ENCODE measurements around the gene COMT.

Gene COMT

DNA sequence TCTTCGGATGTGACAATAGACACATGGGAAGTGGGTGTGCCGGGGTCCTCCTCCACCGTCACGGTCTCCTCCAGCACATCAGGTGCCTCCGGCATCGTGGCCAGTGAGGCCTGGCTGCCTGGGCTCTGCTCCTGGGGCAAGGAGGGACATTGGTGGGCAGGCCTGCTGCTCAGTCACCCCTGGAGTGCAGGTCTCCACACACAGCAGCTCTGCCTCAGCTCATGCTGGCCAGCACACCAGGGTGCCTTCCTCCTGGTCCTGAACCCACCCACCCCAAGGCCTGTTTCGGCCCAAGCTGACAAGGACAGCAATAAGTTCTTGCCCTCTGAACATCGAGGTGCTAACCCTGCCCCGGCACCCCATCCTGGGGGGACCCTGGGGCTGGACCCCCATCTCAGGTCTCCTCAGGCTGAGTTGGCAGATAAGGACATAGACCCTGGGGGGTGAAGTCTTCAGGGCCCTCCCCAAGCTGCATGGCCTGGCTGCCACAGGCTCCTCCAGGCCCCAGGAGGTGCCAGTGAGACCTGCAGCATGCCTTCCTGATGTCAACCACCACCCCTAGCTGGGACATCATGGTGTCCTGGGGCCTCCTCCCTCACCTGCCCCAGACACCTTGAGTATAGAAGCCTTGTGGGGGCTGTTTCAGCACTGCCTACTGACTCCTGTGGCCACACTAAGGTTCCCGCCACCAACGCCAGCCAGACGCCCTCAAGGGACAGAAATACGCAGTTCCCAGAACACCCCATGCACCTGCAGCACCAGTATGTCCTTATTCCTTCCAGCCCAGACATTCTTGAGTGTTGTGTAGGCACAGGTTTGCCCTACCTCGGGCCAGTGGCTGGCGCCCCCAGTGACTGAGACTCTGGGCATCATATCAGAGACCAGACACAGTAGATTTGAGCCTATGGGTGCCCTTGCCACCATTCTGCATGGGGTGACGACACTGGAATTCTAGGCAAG lies 40.7 kb downstream of the COMT start:
- no peak overlapping the region for H2BK5ac ChIP-seq (ENCODE audit: low read depth, low read length, poor library complexity)
- H3K27me3 ChIP-seq (ENCODE audit: insufficient read depth, low read length) = no peaks in the 10 kb centered on the region
- no peak overlapping the region for H4K12ac ChIP-seq (ENCODE audit: low read depth, low read length)
- H4K8ac ChIP-seq (ENCODE audit: low read depth, low read length) = no peak overlapping the region
- H2AFZ ChIP-seq (ENCODE audit: insufficient read depth, low read length, poor library complexity) = no peak overlapping the region
- no peak overlapping the region for H2BK12ac ChIP-seq (ENCODE audit: low read length)
- no peak for DNase-seq
- peaks cover 13 to 14% of the 10 kb centered on the region in 2 experiments for H3K4me1 ChIP-seq (ENCODE audit: control insufficient read depth in 1 of 2, insufficient read depth in 2 of 2, low read length in 2 of 2)
- no peak overlapping the region for H4K91ac ChIP-seq (ENCODE audit: low read depth, low read length)
- H3K4ac ChIP-seq (ENCODE audit: low read depth, low read length) = no peak overlapping the region
- H3K79me2 ChIP-seq (ENCODE audit: control insufficient read depth, insufficient read depth, low read length, poor library complexity) = peaks cover 2% of the 10 kb centered on the region
- H3K9me3 ChIP-seq (ENCODE audit: insufficient read depth, low read depth, low read length) = peaks cover 2% of the 10 kb centered on the region
- no peaks in the 10 kb centered on the region for H3K79me1 ChIP-seq (ENCODE audit: low read length)
- H3K14ac ChIP-seq (ENCODE audit: low read length) = no peak overlapping the region
- H2BK120ac ChIP-seq (ENCODE audit: insufficient read depth, low read length, poor library complexity) = no peak overlapping the region
- H3K36me3 ChIP-seq (ENCODE audit: control insufficient read depth in 1 of 2, insufficient read depth in 2 of 2, low read length in 2 of 2) = peaks cover 4 to 10% of the 10 kb centered on the region in 2 experiments
- H3K18ac ChIP-seq (ENCODE audit: low read length) = no peak overlapping the region
- no peak overlapping the region for H3K4me3 ChIP-seq (ENCODE audit: low read depth, low read length)
- H3K23ac ChIP-seq (ENCODE audit: low read length) = no peak overlapping the region
- no peak overlapping the region for H3K27ac ChIP-seq (ENCODE audit: low read depth, low read length)
- H3K4me2 ChIP-seq (ENCODE audit: low read length) = no peak overlapping the region
- no CpG with 5 or more reads among the region's 16 CpGs for WGBS (ENCODE audit: extremely low coverage, insufficient coverage, insufficient read length)
- H2AK5ac ChIP-seq (ENCODE audit: low read length) = no peak overlapping the region
- H3K9ac ChIP-seq (ENCODE audit: low read length) = no peak overlapping the region

DNA sequence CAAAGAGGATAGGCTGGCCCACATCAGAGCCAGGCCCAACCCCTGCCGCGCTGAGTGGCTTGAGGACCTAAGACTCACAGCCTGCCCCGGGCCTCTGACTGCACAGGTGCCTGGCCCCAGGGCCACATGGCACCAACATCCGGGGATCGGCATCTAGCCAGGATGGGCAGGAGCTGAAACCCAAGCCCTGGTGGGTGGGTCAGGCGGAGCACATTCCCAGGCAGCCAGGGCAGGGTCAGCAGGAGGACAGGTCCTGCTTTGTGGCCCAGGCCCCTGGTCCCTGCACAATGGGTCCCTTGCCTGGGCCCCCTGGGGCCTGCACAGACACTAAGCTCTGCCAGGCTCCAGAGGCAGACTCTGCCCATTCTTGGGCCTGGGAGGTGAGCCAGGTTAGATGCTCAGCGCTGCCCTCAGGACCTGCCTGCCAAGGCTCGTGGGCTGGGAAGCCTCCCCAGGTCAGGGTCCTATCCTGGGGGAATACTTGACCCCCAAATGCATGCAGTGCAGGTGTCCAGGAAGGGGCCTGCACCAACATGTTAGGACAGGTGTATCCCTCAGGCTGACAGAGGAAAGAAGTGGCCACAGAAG lies 41.5 kb downstream of the COMT start:
- WGBS (ENCODE audit: extremely low coverage, insufficient coverage, insufficient read length) = no CpG with 5 or more reads among the region's 8 CpGs

DNA sequence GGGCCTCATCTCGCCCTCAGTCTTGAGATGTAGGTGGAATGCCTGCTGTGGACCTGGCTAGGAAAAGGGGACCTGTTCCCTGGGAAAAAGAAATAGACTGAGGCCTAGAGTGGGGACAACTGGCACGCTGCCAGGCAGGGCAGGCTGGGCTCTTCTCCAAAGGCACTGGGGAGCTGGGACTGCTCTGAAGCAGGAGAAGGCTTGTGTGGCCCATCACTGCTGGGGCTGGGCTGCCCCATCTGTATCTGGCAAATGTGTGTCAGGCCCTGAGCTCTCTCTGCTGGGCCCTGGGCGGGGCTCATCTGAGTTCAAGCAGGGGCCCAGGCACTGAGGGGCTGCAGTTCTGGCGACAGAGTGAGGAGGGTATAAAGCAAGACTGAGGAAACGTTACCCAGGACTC lies 42.2 kb downstream of the COMT start:
- no peak overlapping the region for H3K9ac ChIP-seq (ENCODE audit: low read length)
- no peak overlapping the region for H4K12ac ChIP-seq (ENCODE audit: low read depth, low read length)
- H3K9me3 ChIP-seq (ENCODE audit: insufficient read depth, low read depth, low read length) = no peaks in the 10 kb centered on the region
- no peak overlapping the region for H3K4ac ChIP-seq (ENCODE audit: low read depth, low read length)
- H3K79me2 ChIP-seq (ENCODE audit: control insufficient read depth, insufficient read depth, low read length, poor library complexity) = peaks cover 2% of the 10 kb centered on the region
- peak overlapping the region; percentile 3 for H2BK120ac ChIP-seq (ENCODE audit: insufficient read depth, low read length, poor library complexity)
- no peak overlapping the region for H3K27ac ChIP-seq (ENCODE audit: low read depth, low read length)
- H3K23ac ChIP-seq (ENCODE audit: low read length) = no peak overlapping the region
- H3K18ac ChIP-seq (ENCODE audit: low read length) = peak overlapping the region; percentile 19
- peak overlapping the region; percentile 19 for H2AK5ac ChIP-seq (ENCODE audit: low read length)
- no peak overlapping the region for H2AFZ ChIP-seq (ENCODE audit: insufficient read depth, low read length, poor library complexity)
- no peak for DNase-seq
- no peak overlapping the region for H2BK12ac ChIP-seq (ENCODE audit: low read length)
- WGBS (ENCODE audit: extremely low coverage, insufficient coverage, insufficient read length) = no CpG with 5 or more reads among the region's 5 CpGs
- H3K14ac ChIP-seq (ENCODE audit: low read length) = no peak overlapping the region
- H3K4me2 ChIP-seq (ENCODE audit: low read length) = no peak overlapping the region
- no peak overlapping the region for H4K91ac ChIP-seq (ENCODE audit: low read depth, low read length)
- no peaks in the 10 kb centered on the region for H3K79me1 ChIP-seq (ENCODE audit: low read length)
- peaks cover 4 to 7% of the 10 kb centered on the region in 2 experiments for H3K36me3 ChIP-seq (ENCODE audit: control insufficient read depth in 1 of 2, insufficient read depth in 2 of 2, low read length in 2 of 2)
- H3K4me1 ChIP-seq (ENCODE audit: control insufficient read depth in 1 of 2, insufficient read depth in 2 of 2, low read length in 2 of 2) = peaks cover 13 to 14% of the 10 kb centered on the region in 2 experiments
- H3K4me3 ChIP-seq (ENCODE audit: low read depth, low read length) = no peak overlapping the region
- no peaks in the 10 kb centered on the region for H3K27me3 ChIP-seq (ENCODE audit: insufficient read depth, low read length)
- no peak overlapping the region for H4K8ac ChIP-seq (ENCODE audit: low read depth, low read length)
- no peak overlapping the region for H2BK5ac ChIP-seq (ENCODE audit: low read depth, low read length, poor library complexity)

More for the DNA sequence above, 41.5 kb downstream of the COMT start:
- Histone ChIP-seq H3K18ac (ENCODE audit: low read length) (no peak overlapping the region), H4K12ac (ENCODE audit: low read depth, low read length) (no peak overlapping the region), H3K27ac (ENCODE audit: low read depth, low read length) (no peak overlapping the region), H3K27me3 (ENCODE audit: insufficient read depth, low read length) (no peaks in the 10 kb centered on the region), H2BK120ac (ENCODE audit: insufficient read depth, low read length, poor library complexity) (no peak overlapping the region), H4K91ac (ENCODE audit: low read depth, low read length) (no peak overlapping the region), H3K79me1 (ENCODE audit: low read length) (no peaks in the 10 kb centered on the region), H3K4me1 (ENCODE audit: control insufficient read depth in 1 of 2, insufficient read depth in 2 of 2, low read length in 2 of 2) (peaks cover 13 to 14% of the 10 kb centered on the region in 2 experiments), H2AK5ac (ENCODE audit: low read length) (no peak overlapping the region), H3K4me2 (ENCODE audit: low read length) (no peak overlapping the region), H2BK12ac (ENCODE audit: low read length) (no peak overlapping the region), H3K79me2 (ENCODE audit: control insufficient read depth, insufficient read depth, low read length, poor library complexity) (peaks cover 2% of the 10 kb centered on the region), H3K23ac (ENCODE audit: low read length) (no peak overlapping the region), H2AFZ (ENCODE audit: insufficient read depth, low read length, poor library complexity) (no peak overlapping the region), H3K36me3 (ENCODE audit: control insufficient read depth in 1 of 2, insufficient read depth in 2 of 2, low read length in 2 of 2) (peaks cover 4 to 10% of the 10 kb centered on the region in 2 experiments), H2BK5ac (ENCODE audit: low read depth, low read length, poor library complexity) (no peak overlapping the region), H3K4me3 (ENCODE audit: low read depth, low read length) (no peak overlapping the region), H3K9me3 (ENCODE audit: insufficient read depth, low read depth, low read length) (no peaks in the 10 kb centered on the region), H3K14ac (ENCODE audit: low read length) (no peak overlapping the region), H4K8ac (ENCODE audit: low read depth, low read length) (no peak overlapping the region), H3K9ac (ENCODE audit: low read length) (no peak overlapping the region), H3K4ac (ENCODE audit: low read depth, low read length) (no peak overlapping the region)
- DNase-seq = no peak

DNA sequence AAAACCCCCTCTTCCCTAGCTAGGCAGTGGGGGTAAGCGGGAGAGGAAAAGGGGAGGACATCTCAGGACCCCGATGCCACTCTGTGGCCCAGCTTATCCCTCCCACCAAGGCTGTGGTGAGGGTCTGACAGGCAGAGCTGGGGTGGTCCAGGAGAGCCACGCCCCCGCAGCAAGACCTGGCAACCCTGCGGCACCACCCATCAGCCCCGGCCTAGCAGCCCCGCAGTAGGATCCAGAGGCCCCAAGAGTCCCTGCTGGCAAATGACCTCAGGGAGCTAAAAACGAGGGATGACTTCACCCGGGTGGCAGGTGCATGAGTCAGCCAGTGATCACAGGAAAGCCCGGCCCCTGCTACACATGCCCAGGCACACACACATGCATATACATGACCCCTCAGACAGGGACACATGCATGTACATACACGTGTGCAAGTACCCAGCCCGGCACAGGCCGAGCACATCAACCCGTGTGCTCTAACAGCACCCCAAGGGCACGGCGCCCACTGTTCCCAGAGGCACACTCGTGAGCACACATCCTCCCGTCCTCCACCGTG lies 42.7 kb downstream of the COMT start:
- Histone ChIP-seq H2AK5ac (ENCODE audit: low read length) (no peak overlapping the region), H3K79me1 (ENCODE audit: low read length) (no peaks in the 10 kb centered on the region), H3K9ac (ENCODE audit: low read length) (no peak overlapping the region), H4K12ac (ENCODE audit: low read depth, low read length) (no peak overlapping the region), H3K79me2 (ENCODE audit: control insufficient read depth, insufficient read depth, low read length, poor library complexity) (peaks cover 2% of the 10 kb centered on the region), H3K4me3 (ENCODE audit: low read depth, low read length) (no peak overlapping the region), H3K23ac (ENCODE audit: low read length) (no peak overlapping the region), H4K91ac (ENCODE audit: low read depth, low read length) (no peak overlapping the region), H3K9me3 (ENCODE audit: insufficient read depth, low read depth, low read length) (no peaks in the 10 kb centered on the region), H3K18ac (ENCODE audit: low read length) (peak overlapping the region; percentile 10), H3K27ac (ENCODE audit: low read depth, low read length) (no peak overlapping the region), H3K4me2 (ENCODE audit: low read length) (no peak overlapping the region), H3K36me3 (ENCODE audit: control insufficient read depth in 1 of 2, insufficient read depth in 2 of 2, low read length in 2 of 2) (peaks cover 2 to 4% of the 10 kb centered on the region in 2 experiments), H3K14ac (ENCODE audit: low read length) (no peak overlapping the region), H2BK5ac (ENCODE audit: low read depth, low read length, poor library complexity) (no peak overlapping the region), H2BK12ac (ENCODE audit: low read length) (no peak overlapping the region), H4K8ac (ENCODE audit: low read depth, low read length) (no peak overlapping the region), H3K4ac (ENCODE audit: low read depth, low read length) (no peak overlapping the region), H2AFZ (ENCODE audit: insufficient read depth, low read length, poor library complexity) (no peak overlapping the region), H2BK120ac (ENCODE audit: insufficient read depth, low read length, poor library complexity) (no peak overlapping the region), H3K27me3 (ENCODE audit: insufficient read depth, low read length) (no peaks in the 10 kb centered on the region), H3K4me1 (ENCODE audit: control insufficient read depth in 1 of 2, insufficient read depth in 2 of 2, low read length in 2 of 2) (peaks cover 13 to 14% of the 10 kb centered on the region in 2 experiments)
- peak; percentile 60 to 78 for DNase-seq
- WGBS (ENCODE audit: extremely low coverage, insufficient coverage, insufficient read length) = no CpG with 5 or more reads among the region's 19 CpGs
